Dedifferentiated amniotic fluid mesenchymal stem cell (primary cell): Measurements from ENCODE around the gene KCNMA1.

ENCODE experiments used
- DNase-seq: peaks from one replicate; pipeline ENCODE4 v3.0.0-alpha.2; 2016; ENCODE audit errors: extremely low spot score

Gene KCNMA1

DNA sequence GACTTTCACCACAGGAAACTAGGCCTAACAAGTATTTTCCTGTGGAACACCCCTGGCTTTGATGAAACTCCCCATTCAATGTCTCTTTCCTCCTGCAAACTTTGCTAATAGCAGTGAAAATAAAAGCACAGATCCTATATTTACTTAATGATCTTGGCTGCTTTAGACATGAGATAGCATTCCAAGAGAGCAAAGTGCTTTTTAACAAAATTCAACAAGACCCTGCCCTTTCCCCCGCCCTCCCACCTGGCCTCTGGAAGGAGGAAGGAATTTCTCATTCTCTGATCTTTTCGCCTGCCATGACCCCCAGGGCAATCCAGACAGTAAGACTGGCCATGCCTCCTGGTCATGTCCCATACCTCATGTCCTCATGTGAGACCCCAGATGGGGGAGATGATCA, 185.7 kb downstream of the KCNMA1 start:
- no peak for DNase-seq

DNA sequence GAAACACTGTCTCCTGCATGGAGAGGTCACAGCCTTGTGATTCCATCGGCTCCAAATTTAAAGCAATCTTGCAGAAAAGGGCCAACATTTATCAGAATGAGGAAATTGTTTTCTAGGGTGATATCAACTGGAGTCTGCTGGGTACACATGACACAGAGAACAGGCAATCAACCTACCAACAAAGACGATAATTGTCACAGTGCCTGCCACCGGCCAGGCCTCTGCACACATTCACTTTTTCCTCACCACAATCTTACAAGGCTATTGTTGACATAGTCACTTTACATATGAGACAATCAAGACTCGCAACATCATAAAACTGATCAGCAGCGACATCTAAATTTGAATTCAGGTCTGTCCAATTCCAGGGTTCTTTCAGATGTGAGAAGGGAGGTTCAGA, 189.4 kb downstream of the KCNMA1 start:
- DNase-seq, result no peak

DNA sequence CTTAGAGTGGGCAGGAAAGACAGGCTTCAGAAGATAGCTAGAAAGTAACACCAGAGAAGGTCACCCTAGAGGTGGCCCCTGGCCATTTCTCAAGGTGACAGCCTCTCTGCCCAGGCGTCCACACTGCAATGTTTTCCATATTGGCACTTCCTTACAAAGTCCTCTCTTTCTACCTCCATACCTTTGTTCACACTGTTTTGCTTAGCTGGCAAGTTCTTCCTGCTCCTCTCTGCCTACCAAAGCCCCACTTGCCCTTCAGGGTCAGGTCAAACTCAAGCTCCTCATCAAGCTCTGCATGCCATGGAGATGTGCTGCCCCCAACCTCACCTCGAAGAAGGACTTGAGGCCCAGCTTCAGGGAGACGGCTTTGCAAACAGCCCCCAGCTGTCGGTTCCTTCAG, 190.9 kb downstream of the KCNMA1 start:
- DNase-seq, result no peak

DNA sequence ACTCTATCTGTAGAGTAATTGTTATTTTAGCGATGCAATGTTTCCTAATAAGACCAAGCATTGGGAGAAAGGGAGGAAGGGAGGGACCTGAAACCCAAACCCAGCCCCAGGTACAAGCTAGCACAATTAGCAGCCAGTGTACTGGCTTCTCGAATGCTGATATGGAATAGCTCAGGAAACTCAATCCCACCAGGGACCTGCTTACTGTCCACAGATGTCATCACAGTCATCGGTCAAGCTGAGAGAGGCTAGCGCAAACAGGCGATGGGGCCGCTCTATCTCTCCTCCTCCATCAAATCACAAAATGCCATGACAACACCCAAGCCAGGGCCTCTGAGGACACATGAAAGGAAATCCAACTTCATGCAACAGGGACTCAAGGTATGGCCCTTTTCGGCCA, 192.1 kb downstream of the KCNMA1 start:
- no peak for DNase-seq

DNA sequence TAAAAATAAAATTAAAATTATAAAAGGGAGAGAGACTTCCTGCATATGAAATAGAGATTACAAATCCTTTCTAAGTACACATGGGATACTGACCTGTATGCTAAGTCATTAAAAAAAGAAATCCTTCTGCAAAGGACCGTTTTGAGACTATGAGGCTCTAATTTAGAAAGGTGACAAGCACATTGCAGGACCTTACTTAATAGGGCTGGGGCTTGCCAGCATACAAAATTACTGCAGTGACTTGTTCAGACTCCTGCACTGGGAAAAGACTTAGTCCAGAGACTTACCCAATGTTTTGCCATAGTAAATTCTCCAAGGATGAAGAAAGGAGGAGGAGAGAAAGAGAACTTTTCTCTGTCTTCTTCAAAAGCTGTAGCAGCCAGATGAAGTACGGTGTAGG, 193.6 kb downstream of the KCNMA1 start:
- no peak for DNase-seq

DNA sequence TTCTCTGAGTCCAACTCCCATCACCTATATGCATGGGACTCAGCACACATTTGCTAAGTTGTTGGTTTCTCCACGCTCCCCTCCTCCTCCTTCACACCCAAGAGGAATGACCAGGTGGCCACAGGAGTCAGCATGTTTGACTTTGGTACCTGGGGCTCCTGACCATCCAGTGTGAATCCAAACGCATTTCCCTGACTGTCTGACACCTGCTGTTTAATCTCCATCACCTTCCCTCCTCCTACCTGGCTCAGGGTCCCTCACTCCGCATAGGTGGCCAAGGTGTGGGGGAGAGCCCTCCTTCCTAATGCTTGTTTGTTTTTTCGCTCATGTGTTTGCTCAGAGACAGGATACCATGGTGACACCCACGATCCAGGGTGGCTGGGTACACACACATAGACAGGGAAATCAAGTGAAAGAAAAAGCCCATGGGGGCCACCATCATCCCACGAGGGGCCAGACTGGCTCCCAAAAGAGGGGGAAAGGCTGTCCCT, 194.9 kb downstream of the KCNMA1 start:
- no peak for DNase-seq

DNA sequence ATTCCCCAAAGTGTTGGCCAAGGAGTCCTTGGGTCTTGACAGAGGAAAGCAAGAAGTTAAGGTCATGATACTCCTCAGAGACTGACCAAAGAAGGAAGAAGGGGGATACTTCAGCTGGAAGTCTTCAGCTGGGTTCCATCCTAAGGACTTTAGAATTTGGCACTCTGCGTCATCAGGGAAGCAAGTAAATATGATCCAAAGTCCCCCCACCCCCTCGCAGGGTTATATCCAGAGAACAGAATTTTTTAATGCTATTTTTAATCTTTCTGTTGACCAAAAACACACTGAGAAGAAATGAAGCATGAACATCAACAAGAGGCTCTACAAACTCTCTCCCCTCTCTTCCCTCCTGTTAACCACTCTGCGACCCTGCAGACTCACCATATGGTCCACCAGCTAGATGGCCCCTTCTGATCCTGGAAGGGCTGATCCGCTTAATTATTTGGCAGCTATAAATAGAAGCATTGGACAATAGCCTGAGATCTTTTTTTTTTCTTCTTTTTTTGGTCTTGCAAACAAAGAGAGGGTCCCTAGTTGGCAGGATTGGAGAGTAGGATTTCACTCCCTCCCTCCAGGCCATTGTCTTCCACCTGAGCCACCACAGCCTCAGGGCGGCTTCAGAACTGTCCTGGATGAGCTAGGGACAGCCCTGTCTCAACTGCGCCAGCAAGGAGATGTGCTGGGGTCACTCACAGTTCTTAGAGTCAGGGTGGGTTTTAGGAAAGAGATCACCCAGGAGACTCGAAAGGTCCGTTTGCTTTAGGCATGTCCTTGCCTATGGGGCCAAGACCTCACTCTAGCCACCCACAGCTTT, 196.0 kb downstream of the KCNMA1 start:
- no peak for DNase-seq

DNA sequence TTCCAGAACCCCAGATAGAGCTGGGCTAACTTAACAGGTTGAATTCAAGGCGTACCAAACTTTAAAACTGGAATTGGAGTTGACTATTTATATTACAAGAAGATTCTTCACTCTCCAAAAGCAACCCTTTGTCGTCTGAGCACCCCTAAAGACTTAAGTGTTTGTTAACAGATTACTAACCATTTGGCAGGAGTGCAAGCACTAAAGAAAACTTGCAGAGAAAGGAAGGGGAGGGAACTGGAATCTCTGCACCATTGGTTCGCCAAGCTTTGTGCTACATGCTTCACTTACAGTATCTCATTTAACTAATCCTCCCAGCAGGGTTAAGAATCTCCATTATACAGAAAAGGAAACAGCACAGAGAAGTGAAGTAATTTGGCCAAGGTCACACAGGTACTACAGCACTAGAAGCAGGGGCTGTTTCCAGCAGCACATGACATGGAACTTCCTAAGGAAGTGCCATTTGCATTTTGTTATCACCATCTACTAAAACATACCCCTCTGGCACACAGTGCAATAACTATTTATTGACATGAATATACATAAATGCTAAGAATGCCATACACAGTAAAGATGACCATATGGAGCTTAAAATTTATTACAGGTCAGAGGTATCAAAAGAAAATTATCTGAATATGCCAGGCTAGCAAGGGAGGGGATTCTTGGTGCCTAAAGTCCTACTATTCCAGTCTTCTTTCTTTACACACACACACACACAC, 201.2 kb downstream of the KCNMA1 start:
- DNase-seq, result no peak

DNA sequence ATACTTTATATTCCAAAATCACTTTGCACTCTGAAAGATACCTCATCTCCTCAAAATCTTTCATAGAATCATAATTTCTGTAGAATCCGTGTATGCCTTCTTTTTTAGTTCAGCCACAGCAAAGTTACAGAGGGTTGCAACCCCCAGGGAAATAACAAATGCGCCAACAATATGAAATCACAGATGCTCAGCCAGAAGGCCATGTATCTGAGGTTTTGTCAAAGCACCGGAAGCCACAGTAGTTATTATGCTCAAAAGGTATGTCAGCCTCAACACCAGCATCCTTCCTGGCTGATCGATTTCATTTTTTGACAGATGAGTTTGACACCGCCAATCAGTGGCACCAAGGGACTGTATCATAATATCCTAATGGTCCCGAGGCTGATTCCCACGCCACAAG, 204.1 kb downstream of the KCNMA1 start:
- DNase-seq, result no peak

DNA sequence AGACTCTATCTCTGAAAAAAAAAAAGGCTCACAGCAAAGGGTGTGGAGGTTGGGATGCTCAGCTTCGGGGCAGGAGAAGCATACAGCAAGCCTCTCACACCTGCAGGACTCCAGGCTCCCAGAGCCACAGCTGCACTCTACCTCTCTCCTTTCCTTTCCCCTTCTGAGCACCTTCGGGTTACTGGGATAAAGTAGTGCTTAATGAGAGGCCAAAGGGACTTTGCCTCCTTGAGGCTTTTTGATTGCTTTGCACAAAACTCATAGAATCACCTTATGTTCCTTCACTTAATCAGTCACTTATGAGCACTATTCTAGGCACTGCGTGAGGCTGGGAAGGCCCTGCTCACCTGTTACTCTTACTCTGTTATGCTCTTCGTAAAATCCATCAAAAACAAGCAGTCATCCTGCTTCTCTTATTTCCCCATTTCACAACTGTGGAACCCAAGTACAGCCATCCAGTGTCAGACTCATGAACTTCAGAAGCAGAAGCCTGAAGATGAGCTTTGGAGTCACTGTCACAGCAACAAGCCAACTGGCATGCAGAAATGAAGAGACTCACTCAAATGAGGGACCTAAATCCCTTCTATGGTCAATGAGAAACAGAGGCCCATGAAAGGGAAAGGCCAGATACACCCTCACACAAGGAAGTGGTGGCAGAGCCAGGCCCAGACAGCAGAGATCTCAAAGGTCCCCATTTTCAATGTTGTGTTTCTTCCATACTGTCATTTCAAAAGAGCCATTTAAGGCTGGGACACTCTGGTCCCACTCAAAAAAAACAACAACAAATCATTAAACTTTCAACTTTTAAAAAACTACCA, 205.4 kb downstream of the KCNMA1 start:
- no peak for DNase-seq

DNA sequence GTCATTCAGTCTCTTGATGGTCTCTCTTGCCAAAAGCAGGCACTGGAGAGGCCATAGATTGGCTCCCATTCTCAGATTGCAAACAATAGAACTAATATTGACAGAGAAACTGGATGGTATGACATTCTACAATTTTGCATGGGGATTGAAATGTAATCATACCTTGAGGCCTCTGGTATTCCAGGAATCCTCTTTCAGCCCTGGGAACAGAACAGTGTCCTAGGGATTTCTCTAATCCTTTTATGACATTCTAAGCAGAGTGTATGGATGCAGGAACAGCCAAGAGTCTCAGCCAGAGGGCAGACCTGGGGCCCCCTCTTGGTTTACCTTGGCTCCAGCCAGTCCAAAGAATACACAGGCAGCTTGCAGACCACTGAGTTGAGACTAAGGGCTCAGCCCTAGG, 206.4 kb downstream of the KCNMA1 start:
- DNase-seq, result no peak

DNA sequence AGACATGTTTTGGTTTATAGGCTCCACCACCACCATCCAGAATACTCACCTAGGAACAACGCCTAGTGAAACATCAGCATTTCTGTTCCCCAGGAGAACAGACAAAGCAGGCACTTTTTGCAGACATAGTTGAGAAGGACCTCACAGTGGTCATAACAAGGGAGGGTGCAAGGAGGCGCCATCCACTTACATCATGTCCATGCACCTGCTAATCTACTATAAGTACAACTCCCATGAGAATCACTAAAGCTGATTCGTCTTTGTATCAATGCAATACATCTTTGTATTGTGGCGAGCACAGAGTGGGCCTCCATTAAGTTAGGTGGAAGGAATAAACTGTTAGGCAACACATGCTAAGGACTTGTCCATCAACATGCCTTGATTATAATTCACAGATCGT, 207.1 kb downstream of the KCNMA1 start:
- DNase-seq, result no peak

DNA sequence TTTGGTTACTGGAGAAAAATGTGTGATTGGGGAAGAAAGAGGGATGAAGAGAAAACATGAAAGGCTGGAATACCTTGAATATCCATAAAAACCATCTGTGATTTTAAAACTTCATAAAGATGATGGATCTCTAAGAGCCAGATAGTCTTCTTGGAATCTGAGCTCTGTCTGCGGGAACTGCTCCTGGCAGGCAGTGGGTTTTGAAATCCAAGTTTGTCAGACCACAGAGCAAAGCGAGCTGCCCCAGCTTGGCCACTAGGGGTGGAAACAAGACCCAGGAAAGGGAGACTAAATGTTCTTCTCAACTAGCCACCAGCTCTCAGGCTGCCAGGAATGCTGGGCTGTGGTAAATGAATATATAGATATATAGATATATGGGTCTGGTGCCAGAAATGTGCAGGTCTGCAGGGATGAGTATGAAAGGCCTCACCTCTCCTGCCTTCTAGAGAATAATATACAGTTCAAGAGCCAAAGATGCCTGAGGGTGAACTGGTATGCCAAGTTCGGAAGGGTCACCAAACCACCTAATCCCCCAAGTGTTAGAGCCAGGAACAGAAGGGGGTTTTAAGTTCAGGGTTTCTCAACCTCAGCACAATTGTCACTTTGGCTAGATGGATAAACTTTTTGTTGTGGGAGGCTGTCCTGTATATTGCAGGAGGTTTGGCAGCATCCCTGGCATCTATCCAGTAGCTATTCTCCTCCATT, 208.8 kb downstream of the KCNMA1 start:
- peak; percentile 86 for DNase-seq

DNA sequence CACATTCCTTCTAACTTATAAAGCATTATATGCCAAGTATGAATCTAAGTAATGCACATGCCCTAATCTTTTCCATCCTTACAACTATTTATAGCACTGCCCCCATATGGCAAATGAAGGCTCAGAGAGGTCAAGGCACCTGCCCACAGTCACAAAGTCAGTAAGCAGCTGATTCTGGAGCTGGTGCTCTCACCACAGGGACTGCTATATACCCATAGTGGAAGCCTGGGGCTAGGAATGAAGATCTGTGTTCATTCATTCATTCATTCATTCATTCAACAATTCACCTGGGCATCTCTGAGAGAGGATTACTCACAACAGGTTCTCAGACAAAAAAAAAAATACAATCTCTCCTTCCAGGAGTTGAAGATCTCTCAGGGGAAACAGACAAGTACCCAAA, 213.4 kb downstream of the KCNMA1 start:
- DNase-seq, result no peak

DNA sequence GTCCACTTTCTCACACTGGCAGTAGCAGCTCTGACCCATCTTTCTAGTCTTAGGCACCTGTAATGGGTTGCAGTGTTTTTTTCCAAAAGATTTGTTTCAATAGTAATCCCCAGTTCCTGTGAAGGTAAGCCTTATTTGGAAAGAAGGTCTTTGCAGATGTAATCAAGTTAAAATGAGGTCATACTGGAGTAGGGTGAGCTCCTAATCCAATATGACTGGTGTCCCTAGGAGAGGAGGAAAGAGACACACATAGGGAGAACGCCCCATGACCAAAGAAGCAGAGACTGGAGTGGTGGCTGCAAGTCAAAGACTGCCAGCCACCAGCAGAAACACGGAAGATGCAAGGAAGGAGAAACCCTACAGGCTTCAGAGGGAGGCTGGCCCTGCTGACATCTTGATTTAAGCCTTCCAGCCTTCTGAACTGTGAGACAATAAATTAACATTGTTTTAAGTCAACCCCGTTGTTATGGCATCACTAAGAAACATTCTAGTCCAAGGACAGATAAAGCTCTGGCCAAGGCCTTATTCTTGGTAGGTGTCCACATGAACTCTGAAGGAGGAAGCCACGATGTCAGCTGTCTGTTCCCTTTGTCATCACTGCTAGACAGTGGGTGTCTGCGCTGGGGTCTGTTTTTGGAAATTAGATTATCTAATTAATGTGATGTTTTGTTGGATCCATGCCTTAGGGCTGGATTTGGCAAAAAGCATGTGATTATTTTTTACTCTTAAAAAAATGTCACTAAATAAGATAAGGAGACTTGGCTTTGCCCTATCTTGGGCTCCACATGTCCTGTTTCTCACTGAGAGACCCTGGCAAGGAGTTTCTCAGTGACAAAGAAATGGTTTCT, 214.9 kb downstream of the KCNMA1 start:
- DNase-seq, result no peak

DNA sequence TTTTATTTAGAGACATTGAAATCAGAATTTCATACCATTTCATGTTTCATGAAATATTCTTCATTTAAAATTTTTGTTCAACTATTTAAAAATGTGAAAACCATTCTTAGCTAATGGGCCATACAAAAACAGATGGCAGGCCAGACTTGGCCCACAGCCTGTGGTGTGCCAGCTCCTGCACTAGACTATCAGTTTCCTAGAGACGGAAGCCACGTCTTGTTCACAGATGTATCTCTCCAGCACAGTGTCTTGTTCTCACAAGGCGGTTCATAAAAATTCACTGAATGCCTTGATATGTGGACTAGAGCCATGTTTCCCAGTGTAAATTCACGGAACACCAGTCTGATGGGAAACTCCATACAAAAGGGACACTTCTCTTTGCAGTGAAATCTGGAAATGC, 216.0 kb downstream of the KCNMA1 start:
- no peak for DNase-seq

DNA sequence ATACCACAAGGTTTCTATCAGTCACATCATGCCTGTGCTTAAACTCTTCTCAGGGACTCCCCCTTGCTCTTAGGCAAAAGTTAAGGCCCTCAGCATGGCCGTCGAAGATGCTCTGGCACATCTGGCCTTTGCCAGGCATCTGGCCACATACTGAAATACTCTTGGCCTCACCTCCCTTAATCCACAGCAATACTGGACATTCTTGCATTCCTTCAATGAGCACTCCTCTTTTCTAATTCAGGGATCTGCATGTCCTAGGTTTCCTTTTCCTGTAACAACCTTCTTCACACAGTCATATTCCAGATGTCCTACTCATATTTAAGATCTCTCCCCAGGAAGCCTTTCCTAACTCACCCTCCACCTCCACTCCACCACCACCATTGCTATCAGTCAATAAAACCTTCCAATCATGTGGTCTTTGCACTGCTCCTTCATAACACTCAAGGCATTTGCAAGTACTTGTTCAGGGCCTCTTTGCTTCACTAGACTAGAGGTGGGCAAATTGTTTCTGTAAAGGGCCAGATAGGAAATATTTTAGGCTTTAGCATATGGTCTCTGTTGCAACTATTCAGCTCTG, 216.6 kb downstream of the KCNMA1 start:
- no peak for DNase-seq

DNA sequence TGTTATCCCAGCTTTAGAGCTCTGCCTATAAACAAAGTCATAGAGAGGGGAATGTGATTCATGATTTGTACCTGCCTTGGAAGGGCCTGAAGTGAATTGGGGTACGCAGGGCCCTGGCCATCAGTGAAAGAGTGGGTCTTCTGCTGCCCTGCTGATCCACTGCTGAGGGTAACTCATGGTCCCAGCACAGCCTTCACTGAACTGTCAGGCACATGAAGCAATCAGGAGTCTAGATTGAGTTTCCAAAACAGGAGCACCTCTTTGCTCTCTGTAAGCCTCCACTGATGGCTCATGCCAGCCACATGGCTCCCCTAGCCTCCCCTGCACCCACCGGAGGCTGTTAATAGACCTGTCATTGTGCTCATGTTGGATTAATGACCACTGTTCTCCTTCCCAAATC, 217.6 kb downstream of the KCNMA1 start:
- DNase-seq, result no peak

DNA sequence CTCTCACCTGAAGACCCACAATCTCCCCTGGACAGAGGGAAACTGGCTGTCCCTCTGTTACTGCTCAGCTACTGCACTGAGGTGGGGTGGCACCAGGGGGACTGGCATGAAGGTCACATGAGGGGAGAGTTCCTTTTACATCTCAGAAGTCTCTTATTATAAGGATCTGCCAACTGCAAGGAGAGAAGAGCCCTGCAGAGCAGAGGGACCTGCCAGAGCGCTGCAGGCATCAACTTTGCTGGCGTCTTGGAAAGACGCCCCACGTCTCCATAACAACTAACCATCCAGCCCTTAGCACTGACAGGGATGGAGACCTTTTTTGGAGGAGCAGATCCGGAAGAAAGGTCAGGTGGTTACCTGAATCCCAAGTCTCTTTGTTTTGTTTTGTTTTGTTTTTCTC, 218.6 kb downstream of the KCNMA1 start:
- no peak for DNase-seq

DNA sequence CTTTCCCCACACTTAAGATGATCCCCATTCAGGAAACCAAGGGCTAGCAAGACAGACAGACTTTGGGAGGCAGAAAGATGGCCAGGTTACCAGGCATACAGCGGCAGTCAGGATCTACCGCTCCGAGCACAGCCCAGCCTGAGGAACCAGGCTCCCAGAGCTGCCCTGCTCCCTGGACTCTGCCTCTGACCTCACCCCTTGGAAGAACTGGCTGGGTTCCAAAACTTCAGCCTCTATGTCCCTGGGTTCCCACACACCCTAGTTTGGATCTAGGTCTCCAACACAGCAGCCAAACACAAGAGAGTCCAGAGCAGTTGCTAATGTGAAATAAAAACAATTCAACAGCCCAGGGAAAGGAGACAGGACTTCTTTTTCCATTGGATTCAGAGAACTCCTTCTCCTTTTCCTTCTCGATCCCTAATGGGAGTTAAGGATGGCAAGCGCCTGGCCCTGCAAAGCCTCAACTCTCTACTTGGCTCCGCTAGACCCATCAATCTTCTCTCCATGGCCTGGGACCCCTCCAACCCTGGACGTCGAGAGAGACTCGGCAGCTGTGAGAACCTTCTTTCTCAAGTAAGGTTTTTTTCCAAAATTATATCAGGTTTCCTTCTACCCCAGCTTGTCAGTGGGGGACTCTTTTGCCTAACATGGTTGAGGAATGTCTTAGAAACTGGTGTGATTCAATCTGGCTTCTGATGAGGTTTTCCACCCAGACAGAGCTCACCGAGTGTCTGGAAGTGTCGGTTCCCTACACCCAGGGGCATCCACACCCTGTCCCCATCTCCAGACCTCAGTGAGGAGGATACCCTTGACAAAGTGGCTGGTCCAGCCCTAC, 219.6 kb downstream of the KCNMA1 start:
- DNase-seq, result no peak
